ENCODE results near the gene PRDM5. TPM values are rescaled to one million over a fixed set of nuclear protein-coding genes. Genes with fewer than 3 reads are reported as not detected.
A peak's percentile ranks its signal among the peaks of the same experiment; 100 is the strongest.

PRDM5 gene
- total RNA-seq, 6 experiments from 2014 or later: 0.20 to 0.64 (median 0.36) TPM

GRCh38 chr4:120809518-120809917 is 113.0 kb downstream of the PRDM5 start:
- intact Hi-C loops (cut with DNase I): no loop called here
- no peaks in the 10 kb centered on the region for H3K27me3 ChIP-seq
- WGBS (ENCODE audit: insufficient coverage, low coverage, low lambda C conversion rate, missing lambda C conversion rate): 58% methylated on average over 1 of the region's 1 CpG
- no peaks in the 10 kb centered on the region for H3K36me3 ChIP-seq
- no peak for ATAC-seq
- DNase-seq: no peak
- TF ChIP-seq CTCF (IDR thresholded peaks at IDR 0.05) (no peak), POLR2A (IDR thresholded peaks at IDR 0.05) (no peak)
- no peak overlapping the region for H3K4me3 ChIP-seq
- H3K27ac ChIP-seq: no peak overlapping the region
- H3K4me1 ChIP-seq: no peaks in the 10 kb centered on the region
- no peaks in the 10 kb centered on the region for H3K9me3 ChIP-seq

- TF ChIP-seq CTCF (IDR thresholded peaks at IDR 0.05) (no peak), POLR2A (IDR thresholded peaks at IDR 0.05) (no peak)
- H3K27me3 ChIP-seq: no peaks in the 10 kb centered on the region
- intact Hi-C loops (cut with DNase I): no loop called here
- no peaks in the 10 kb centered on the region for H3K4me1 ChIP-seq
- no peak overlapping the region for H3K4me3 ChIP-seq
- ATAC-seq (no peak), DNase-seq (peak in 1 of 3 donors; percentile 14)
- H3K27ac ChIP-seq: no peak overlapping the region
- no peaks in the 10 kb centered on the region for H3K36me3 ChIP-seq
- H3K9me3 ChIP-seq: no peaks in the 10 kb centered on the region
- WGBS (ENCODE audit: insufficient coverage, low coverage, low lambda C conversion rate, missing lambda C conversion rate): 93% methylated on average over 7 of the region's 24 CpGs
Observed at GRCh38 chr4:120808475-120809141, 113.9 kb downstream of the PRDM5 start.

- ATAC-seq: no peak
Observed at GRCh38 chr4:120801137-120801758, 121.3 kb downstream of the PRDM5 start.

DNA sequence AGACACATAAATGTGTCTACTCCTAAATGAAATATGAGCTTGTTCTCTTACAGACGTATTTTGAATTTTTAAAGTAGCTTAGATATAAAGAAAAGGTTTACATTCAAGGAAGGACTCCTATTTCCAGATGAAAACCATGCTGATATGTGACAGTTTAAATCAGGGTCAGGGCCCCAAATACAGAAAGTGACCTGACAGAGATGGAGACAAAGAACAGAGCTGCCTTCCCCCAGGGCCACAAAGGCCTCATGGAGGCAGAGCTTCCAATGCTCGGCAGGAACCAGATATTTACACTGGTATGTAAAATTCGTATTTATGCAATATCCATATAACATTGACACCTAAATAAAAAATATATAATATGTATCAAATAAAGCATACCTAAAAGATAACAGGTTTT is 124.0 kb downstream of the PRDM5 start:
- H3K36me3 ChIP-seq: no peaks in the 10 kb centered on the region
- TF ChIP-seq POLR2A (IDR thresholded peaks at IDR 0.05) (no peak), CTCF (IDR thresholded peaks at IDR 0.05) (no peak)
- H3K27ac ChIP-seq: no peak overlapping the region
- DNase-seq (no peak), ATAC-seq (no peak)
- no peaks in the 10 kb centered on the region for H3K4me1 ChIP-seq
- no peaks in the 10 kb centered on the region for H3K27me3 ChIP-seq
- no peaks in the 10 kb centered on the region for H3K9me3 ChIP-seq
- H3K4me3 ChIP-seq: no peak overlapping the region
- intact Hi-C loops (cut with DNase I): no loop called here
- WGBS (ENCODE audit: insufficient coverage, low coverage, low lambda C conversion rate, missing lambda C conversion rate): 29% methylated on average over 3 of the region's 3 CpGs

More at GRCh38 chr4:120801137-120801758, 121.3 kb downstream of the PRDM5 start:
- Histone ChIP-seq H3K27ac (no peak overlapping the region), H3K36me3 (no peaks in the 10 kb centered on the region), H3K4me1 (no peaks in the 10 kb centered on the region), H3K4me3 (no peak overlapping the region), H3K9me3 (no peaks in the 10 kb centered on the region), H3K27me3 (no peaks in the 10 kb centered on the region)
- TF ChIP-seq CTCF (IDR thresholded peaks at IDR 0.05) (no peak), POLR2A (IDR thresholded peaks at IDR 0.05) (no peak)
- intact Hi-C loops (cut with DNase I): no loop called here
- WGBS (ENCODE audit: insufficient coverage, low coverage, low lambda C conversion rate, missing lambda C conversion rate): 53% methylated on average over 3 of the region's 5 CpGs
- DNase-seq: no peak

Data from right lobe of liver (tissue), 6 donors.